CD4-positive, alpha-beta T cell treated with Interleukin-6 for 4 hours (primary cell): ENCODE results near the gene RMND5B.
"Not testable (repeated sequence)": the region's sequence is repeated elsewhere in the genome, so short reads cannot be mapped to it uniquely, and the experiment has no call there.

Source experiments
- DNase-seq: peaks from one replicate; pipeline ENCODE4 v3.0.0-alpha.2; 2020; ENCODE audit warnings: mixed read lengths

The RMND5B gene, protein sequence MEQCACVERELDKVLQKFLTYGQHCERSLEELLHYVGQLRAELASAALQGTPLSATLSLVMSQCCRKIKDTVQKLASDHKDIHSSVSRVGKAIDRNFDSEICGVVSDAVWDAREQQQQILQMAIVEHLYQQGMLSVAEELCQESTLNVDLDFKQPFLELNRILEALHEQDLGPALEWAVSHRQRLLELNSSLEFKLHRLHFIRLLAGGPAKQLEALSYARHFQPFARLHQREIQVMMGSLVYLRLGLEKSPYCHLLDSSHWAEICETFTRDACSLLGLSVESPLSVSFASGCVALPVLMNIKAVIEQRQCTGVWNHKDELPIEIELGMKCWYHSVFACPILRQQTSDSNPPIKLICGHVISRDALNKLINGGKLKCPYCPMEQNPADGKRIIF

DNA sequence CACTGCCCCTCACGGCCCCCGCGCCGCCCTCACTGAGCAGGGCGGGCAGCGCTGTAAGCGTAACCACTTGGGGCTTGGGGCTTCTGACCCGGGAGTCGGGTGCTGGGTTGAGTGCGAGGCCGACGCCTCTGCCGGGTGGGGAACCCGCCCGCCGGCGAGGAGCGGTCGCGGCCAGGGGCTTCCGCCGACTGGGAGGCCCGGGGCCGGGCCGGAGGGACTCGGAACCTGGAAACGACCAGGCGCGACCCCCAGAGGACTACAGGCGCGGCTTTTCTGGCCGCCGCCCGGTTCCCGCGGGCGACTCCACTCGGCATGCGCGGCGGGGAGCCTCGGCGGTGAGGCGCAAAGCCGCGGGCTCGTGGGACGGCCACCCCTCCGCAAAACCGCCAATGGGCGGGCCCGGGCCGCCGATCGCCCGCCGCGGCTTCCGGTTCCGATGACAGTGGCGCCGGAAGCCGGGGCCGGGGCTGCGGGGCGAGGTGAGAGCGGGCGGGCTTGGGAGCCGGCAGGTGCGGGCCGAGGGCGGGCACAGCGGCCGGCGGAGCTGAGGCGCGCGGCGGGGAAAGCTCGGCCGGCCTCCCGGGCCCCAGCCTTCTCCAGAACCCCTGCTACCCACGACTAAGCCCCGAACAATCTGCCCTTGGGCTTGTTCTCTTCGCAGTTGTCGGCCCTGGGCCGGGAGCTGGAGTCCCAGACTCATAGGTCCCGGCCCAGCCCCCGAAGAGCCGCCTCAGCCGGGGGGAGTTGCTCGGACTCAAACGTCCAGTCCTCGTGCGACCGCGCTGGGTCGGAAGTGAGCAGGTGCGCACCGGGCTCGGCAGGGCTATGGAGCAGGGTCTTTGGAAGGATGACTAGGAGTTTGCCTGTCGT is at the start of gene RMND5B:
Gene RMND5B (plus strand): TSS at position 439 of the 870 bp plus-strand sequence. CDS start 7,106 bp downstream, outside the sequence.
- DNase-seq, result peak; percentile 86

GRCh38 chr5:178081571-178082243 is 49.1 kb upstream of the RMND5B start:
- no peak for DNase-seq

DNA sequence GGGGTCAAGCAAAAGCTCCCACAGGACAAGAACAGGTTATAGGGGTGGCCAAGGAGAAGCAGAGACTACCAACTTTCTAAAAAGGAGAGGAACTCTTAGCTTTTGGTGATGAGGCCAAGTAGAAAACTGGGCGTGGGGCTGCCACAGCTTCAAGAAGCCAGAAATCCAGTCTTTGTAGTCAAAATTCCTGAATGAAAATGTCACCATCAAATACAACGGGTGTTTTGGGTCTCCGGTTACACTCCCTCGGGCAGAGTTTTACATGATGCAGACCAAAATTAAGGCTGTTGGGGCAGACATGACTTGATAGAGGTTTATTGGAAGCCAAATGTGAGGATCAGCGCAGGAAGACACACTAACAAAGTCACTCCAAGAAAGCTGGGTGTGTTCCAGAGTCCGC is 46.9 kb upstream of the RMND5B start:
- no peak for DNase-seq

- DNase-seq, result no peak
These were observed 45.5 kb upstream of the RMND5B start for GRCh38 chr5:178085316-178085715.

DNA sequence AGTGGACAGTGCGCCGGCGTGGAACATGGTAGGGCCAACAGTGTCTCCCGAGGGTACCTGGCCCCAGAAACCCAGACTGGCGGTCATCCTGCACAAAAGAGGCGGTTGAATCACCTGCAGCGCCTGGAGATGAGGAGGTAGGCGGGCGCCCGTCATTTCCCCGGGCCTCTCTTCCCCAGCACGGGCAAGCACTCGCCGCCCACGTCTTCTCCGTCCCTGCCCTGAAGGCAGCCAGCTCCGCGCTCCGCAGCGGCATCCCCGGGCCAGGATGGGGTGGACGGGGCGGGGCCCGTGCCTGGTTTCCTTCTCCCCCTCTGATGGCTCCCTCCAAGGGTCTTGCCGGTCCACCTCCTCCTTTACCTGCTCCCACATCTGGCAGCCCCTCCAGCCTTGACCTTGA is 44.5 kb upstream of the RMND5B start:
- DNase-seq, result no peak

DNA sequence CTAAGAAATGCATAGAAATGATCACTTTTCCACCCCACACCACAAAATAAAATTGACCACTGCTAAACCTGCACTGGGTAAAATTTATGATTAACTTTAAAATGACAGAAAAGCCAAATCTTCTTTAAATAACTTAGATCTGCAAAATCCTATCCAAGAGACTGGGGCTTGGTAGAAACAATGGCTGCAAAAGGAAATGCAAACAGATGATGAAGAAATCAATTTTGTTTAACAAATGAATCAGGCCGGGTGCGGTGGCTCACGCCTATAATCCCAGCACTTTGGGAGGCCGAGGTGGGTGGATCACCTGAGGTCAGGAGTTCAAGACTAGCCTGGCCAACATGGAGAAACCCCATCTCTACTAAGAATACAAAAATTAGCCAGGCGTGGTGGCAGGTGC is 43.6 kb upstream of the RMND5B start:
- DNase-seq, result not testable (repeated sequence)

DNA sequence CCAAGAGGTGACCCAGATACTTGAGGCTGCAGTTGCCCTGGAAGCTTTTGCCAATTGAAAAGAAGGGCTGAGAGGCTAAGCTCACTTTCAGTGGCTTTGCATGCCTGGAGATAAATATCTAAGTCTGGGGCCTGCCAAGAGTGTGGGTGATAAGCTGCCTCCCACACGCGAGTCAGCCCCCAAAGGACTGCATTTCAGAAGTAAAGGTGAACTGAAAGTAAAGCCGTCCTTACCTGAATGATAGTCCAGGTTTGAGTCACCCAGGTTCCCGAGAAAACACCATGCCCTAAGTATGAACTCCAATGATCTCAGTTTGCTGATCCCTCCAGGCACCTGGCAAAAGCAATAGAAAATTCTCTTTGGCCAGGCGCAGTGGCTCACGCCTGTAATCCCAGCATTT is 40.0 kb upstream of the RMND5B start:
- DNase-seq, result no peak

DNA sequence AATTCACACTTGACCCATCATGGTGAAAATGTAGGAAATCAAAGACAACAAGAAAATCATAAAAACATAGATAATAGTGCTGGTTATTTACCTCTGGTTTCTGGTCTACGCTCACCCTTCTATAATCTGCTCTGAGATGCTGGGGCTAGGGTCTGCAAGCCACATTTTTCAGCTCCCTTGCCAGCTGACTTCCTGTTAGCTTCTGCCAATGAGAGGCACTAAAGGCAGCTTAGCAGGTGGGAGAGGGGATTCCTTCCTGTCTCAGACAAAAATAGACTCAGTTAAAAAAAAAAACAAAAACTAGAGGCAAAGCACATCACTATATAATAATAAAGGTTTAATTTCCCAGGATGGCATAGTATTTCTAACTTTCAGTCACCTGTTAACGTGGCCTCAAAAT is 37.7 kb upstream of the RMND5B start:
- no peak for DNase-seq

- DNase-seq, result peak; percentile 49
These were observed 36.5 kb upstream of the RMND5B start for GRCh38 chr5:178094345-178094744.

- DNase-seq, result no peak
These were observed 32.1 kb upstream of the RMND5B start for GRCh38 chr5:178098685-178099084.

- DNase-seq, result no peak
These were observed 27.2 kb upstream of the RMND5B start for GRCh38 chr5:178103612-178104011.

- peak; percentile 41 for DNase-seq
These were observed 26.3 kb upstream of the RMND5B start for GRCh38 chr5:178104492-178104891.

GRCh38 chr5:178106086-178106485 is 24.7 kb upstream of the RMND5B start:
- no peak for DNase-seq

GRCh38 chr5:178106556-178107239 is 24.1 kb upstream of the RMND5B start:
- no peak for DNase-seq

DNA sequence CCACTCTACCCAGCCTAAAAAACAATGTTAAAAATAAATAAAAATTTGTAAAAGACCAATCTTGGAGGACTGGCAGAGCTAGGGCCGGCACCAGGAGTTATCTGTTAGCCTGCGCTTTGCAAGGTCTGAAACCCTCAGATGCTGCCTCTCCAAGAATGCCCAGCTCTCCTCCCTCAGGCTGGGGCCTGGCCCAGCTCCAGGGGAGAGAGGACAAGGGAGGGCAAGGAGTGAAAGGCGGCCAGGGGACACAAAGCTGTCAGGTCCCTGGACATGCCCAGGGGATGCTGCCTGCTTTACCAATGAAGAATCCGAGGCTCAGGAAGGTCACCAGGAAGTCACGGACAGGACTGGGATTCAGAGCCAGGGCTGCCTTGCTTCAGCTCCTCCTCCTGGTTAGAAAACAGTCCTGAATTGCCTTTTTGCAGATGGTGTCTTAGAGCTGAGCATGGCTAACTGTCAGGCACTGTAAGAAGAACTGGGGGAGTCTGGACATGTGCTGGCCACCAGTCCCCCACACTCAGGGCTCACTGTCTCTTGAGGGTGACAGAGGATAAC is 23.0 kb upstream of the RMND5B start:
- DNase-seq, result no peak

- no peak for DNase-seq
These were observed 22.4 kb upstream of the RMND5B start for GRCh38 chr5:178108446-178108845.

DNA sequence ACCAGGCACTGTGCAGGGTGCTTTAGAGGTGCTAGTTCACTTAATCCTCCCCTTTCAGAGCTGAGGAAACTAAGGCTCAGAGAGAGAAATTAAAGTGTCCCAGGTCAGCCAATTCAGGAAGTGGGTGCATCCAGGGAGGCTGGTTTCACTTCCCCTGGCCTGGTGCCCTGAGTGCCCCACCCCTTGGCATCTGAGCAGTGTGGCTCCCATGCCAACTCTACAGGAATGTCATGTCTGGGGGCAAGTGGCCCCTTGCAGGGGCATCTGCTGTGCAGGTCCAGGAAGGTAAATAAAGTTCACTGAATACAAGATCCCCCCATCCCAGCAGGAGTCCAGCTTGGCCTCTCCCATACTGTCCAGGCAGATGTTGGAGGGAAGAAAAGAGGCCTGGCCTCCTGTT is 21.8 kb upstream of the RMND5B start:
- no peak for DNase-seq

GRCh38 chr5:178110511-178110910 is 20.3 kb upstream of the RMND5B start:
- DNase-seq, result no peak

GRCh38 chr5:178111925-178112324 is 18.9 kb upstream of the RMND5B start:
- no peak for DNase-seq

- DNase-seq, result no peak
These were observed 18.3 kb upstream of the RMND5B start for GRCh38 chr5:178112545-178112944.

GRCh38 chr5:178113141-178113787 is 17.6 kb upstream of the RMND5B start, which contains the start of gene N4BP3:
Gene N4BP3 (plus strand): TSS chr5:178113532. CDS start chr5:178119584, 6,052 bp downstream.
- DNase-seq, result peak; percentile 87

GRCh38 chr5:178113841-178114324 is 16.9 kb upstream of the RMND5B start:
- DNase-seq, result peak; percentile 13
